SJSA1 (cell line): Measurements from ENCODE around the gene LIPG. TPM values are rescaled to one million over a fixed set of nuclear protein-coding genes. Genes with fewer than 3 reads are reported as not detected.
A peak's percentile ranks its signal among the peaks of the same experiment; 100 is the strongest.

ENCODE experiments used
- DNase-seq, 2 experiments: peaks; one replicate each; pipeline ENCODE4 v3.0.0-alpha.2; 2015 to 2020; ENCODE audit warnings: low spot score in 2 of 2, low read depth in 1 of 2
- H3K27ac ChIP-seq: fragments of 250-450 bp; sonication (Bioruptor Pico); 2 replicates; pipeline ENCODE4 v1.5.1; 2020; ENCODE audit warnings: mild to moderate bottlenecking, moderate library complexity
- H3K27me3 ChIP-seq: fragments of 250-450 bp; sonication (Bioruptor Pico); replicated peaks from 2 replicates; pipeline ENCODE4 v1.5.1; 2020; ENCODE audit warnings: mild to moderate bottlenecking, moderate library complexity
- H3K36me3 ChIP-seq: fragments of 250-450 bp; sonication (Bioruptor Pico); 2 replicates; pipeline ENCODE4 v1.5.1; 2020; ENCODE audit warnings: mild to moderate bottlenecking
- H3K4me1 ChIP-seq: fragments of 250-450 bp; sonication (Bioruptor Pico); replicated peaks from 2 replicates; pipeline ENCODE4 v1.6.1; 2021; ENCODE audit warnings: mild to moderate bottlenecking
- H3K4me3 ChIP-seq: fragments of 250-450 bp; sonication (Bioruptor Pico); 2 replicates; pipeline ENCODE4 v1.5.1; 2020; ENCODE audit warnings: mild to moderate bottlenecking
- H3K9me3 ChIP-seq: fragments of 250-450 bp; sonication (Bioruptor Pico); replicated peaks from 2 replicates; pipeline ENCODE4 v1.5.1; 2020; ENCODE audit warnings: mild to moderate bottlenecking
- total RNA-seq: library from RNA; depleted of rRNA; stranded (reverse); fragments of >200 nt; shearing (Covaris generic); gene quantifications from 2 replicates; pipeline ENCODE4 v1.2.3, GENCODE V29; 2014

The LIPG gene
- total RNA-seq, 1 experiment from 2014 or later: 2.2 TPM

- H3K27ac ChIP-seq: peak overlapping the region; percentile 65
- peak; percentile 50 to 68 for DNase-seq
- no peaks in the 10 kb centered on the region for H3K36me3 ChIP-seq
- H3K4me3 ChIP-seq: no peak overlapping the region
- no peaks in the 10 kb centered on the region for H3K9me3 ChIP-seq
- peaks cover 45% of the 10 kb centered on the region for H3K4me1 ChIP-seq
- no peaks in the 10 kb centered on the region for H3K27me3 ChIP-seq
Measured at GRCh38 chr18:49527631-49528327, 34.1 kb upstream of the LIPG start.

GRCh38 chr18:49529596-49529995 is 32.3 kb upstream of the LIPG start:
- H3K4me3 ChIP-seq: no peak overlapping the region
- no peak overlapping the region for H3K27ac ChIP-seq
- DNase-seq: no peak
- H3K9me3 ChIP-seq: no peaks in the 10 kb centered on the region
- H3K4me1 ChIP-seq: peaks cover 41% of the 10 kb centered on the region
- no peaks in the 10 kb centered on the region for H3K36me3 ChIP-seq
- no peaks in the 10 kb centered on the region for H3K27me3 ChIP-seq

- H3K4me3 ChIP-seq: no peak overlapping the region
- H3K27ac ChIP-seq: no peak overlapping the region
- H3K27me3 ChIP-seq: no peaks in the 10 kb centered on the region
- peaks cover 37% of the 10 kb centered on the region for H3K4me1 ChIP-seq
- DNase-seq: no peak
- H3K36me3 ChIP-seq: no peaks in the 10 kb centered on the region
- H3K9me3 ChIP-seq: no peaks in the 10 kb centered on the region
Measured at GRCh38 chr18:49531678-49532153, 30.1 kb upstream of the LIPG start.

- Histone ChIP-seq H3K4me3 (no peak overlapping the region), H3K27me3 (no peaks in the 10 kb centered on the region), H3K9me3 (no peaks in the 10 kb centered on the region), H3K36me3 (peaks cover 4% of the 10 kb centered on the region; the same call in 1 of the 2 replicates), H3K27ac (no peak overlapping the region), H3K4me1 (peaks cover 16% of the 10 kb centered on the region)
- no peak for DNase-seq
Measured at GRCh38 chr18:49534846-49535601, 26.8 kb upstream of the LIPG start.

GRCh38 chr18:49537232-49537896 is 24.5 kb upstream of the LIPG start:
- Histone ChIP-seq H3K36me3 (peaks cover 4% of the 10 kb centered on the region; the same call in 1 of the 2 replicates), H3K9me3 (no peaks in the 10 kb centered on the region), H3K4me3 (no peak overlapping the region), H3K4me1 (peaks cover 11% of the 10 kb centered on the region), H3K27me3 (no peaks in the 10 kb centered on the region), H3K27ac (0 out of 2 replicates have a peak overlapping the region, but pooled peaks have one; percentile 11)
- DNase-seq: no peak

- H3K4me3 ChIP-seq: no peak overlapping the region
- H3K9me3 ChIP-seq: no peaks in the 10 kb centered on the region
- no peak for DNase-seq
- no peaks in the 10 kb centered on the region for H3K36me3 ChIP-seq
- no peak overlapping the region for H3K27ac ChIP-seq
- peaks cover 20% of the 10 kb centered on the region for H3K4me1 ChIP-seq
- H3K27me3 ChIP-seq: no peaks in the 10 kb centered on the region
Measured at GRCh38 chr18:49544362-49544761, 17.5 kb upstream of the LIPG start.

- no peaks in the 10 kb centered on the region for H3K9me3 ChIP-seq
- no peaks in the 10 kb centered on the region for H3K27me3 ChIP-seq
- no peak overlapping the region for H3K27ac ChIP-seq
- no peak overlapping the region for H3K4me3 ChIP-seq
- H3K4me1 ChIP-seq: peaks cover 20% of the 10 kb centered on the region
- no peaks in the 10 kb centered on the region for H3K36me3 ChIP-seq
- no peak for DNase-seq
Measured at GRCh38 chr18:49546278-49546677, 15.6 kb upstream of the LIPG start.

- Histone ChIP-seq H3K36me3 (no peaks in the 10 kb centered on the region), H3K4me3 (no peak overlapping the region), H3K4me1 (peaks cover 20% of the 10 kb centered on the region), H3K9me3 (no peaks in the 10 kb centered on the region), H3K27ac (no peak overlapping the region), H3K27me3 (no peaks in the 10 kb centered on the region)
- peak in 1 of 2 experiments; percentile 28 for DNase-seq
Measured at GRCh38 chr18:49546719-49547273, 15.1 kb upstream of the LIPG start.

- peaks cover 20% of the 10 kb centered on the region for H3K4me1 ChIP-seq
- peak in 1 of 2 experiments; percentile 59 for DNase-seq
- H3K27ac ChIP-seq: peak overlapping the region; percentile 78
- H3K9me3 ChIP-seq: no peaks in the 10 kb centered on the region
- no peak overlapping the region for H3K4me3 ChIP-seq
- H3K27me3 ChIP-seq: no peaks in the 10 kb centered on the region
- no peaks in the 10 kb centered on the region for H3K36me3 ChIP-seq
Measured at GRCh38 chr18:49547701-49548100, 14.2 kb upstream of the LIPG start.

- peak; percentile 83 to 87 for DNase-seq
- Histone ChIP-seq H3K4me3 (no peak overlapping the region), H3K36me3 (no peaks in the 10 kb centered on the region), H3K27ac (peak overlapping the region; percentile 78), H3K9me3 (no peaks in the 10 kb centered on the region), H3K27me3 (no peaks in the 10 kb centered on the region), H3K4me1 (peaks cover 20% of the 10 kb centered on the region)
Measured at GRCh38 chr18:49548229-49548636, 13.6 kb upstream of the LIPG start.

- Histone ChIP-seq H3K27me3 (no peaks in the 10 kb centered on the region), H3K9me3 (no peaks in the 10 kb centered on the region), H3K4me3 (no peak overlapping the region), H3K4me1 (peaks cover 20% of the 10 kb centered on the region), H3K27ac (no peak overlapping the region), H3K36me3 (no peaks in the 10 kb centered on the region)
- no peak for DNase-seq
Measured at GRCh38 chr18:49550621-49551339, 11.1 kb upstream of the LIPG start.

GRCh38 chr18:49553003-49553402 is 8.9 kb upstream of the LIPG start:
- Histone ChIP-seq H3K9me3 (no peaks in the 10 kb centered on the region), H3K27me3 (no peaks in the 10 kb centered on the region), H3K4me3 (no peak overlapping the region), H3K4me1 (peaks cover 9% of the 10 kb centered on the region), H3K27ac (no peak overlapping the region), H3K36me3 (no peaks in the 10 kb centered on the region)
- DNase-seq: no peak

GRCh38 chr18:49555641-49556040 is 6.2 kb upstream of the LIPG start:
- Histone ChIP-seq H3K36me3 (no peaks in the 10 kb centered on the region), H3K27me3 (peaks cover 7% of the 10 kb centered on the region), H3K27ac (no peak overlapping the region), H3K4me1 (peaks cover 2% of the 10 kb centered on the region), H3K4me3 (no peak overlapping the region), H3K9me3 (no peaks in the 10 kb centered on the region)
- DNase-seq: no peak
